ENCODE data around the gene MFSD6.

- TF ChIP-seq, protein P1, sequence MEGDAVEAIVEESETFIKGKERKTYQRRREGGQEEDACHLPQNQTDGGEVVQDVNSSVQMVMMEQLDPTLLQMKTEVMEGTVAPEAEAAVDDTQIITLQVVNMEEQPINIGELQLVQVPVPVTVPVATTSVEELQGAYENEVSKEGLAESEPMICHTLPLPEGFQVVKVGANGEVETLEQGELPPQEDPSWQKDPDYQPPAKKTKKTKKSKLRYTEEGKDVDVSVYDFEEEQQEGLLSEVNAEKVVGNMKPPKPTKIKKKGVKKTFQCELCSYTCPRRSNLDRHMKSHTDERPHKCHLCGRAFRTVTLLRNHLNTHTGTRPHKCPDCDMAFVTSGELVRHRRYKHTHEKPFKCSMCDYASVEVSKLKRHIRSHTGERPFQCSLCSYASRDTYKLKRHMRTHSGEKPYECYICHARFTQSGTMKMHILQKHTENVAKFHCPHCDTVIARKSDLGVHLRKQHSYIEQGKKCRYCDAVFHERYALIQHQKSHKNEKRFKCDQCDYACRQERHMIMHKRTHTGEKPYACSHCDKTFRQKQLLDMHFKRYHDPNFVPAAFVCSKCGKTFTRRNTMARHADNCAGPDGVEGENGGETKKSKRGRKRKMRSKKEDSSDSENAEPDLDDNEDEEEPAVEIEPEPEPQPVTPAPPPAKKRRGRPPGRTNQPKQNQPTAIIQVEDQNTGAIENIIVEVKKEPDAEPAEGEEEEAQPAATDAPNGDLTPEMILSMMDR (IDR thresholded peaks at IDR 0.05) = no peak
- no peak for TF ChIP-seq POLR2A (IDR thresholded peaks at IDR 0.05)
These were observed 3.7 kb upstream of the MFSD6 start for GRCh38 chr2:190404487-190404886.
